ENCODE measurements around the gene USP17L10. TPM values are rescaled to one million over a fixed set of nuclear protein-coding genes. Genes with fewer than 3 reads are reported as not detected.
"Not testable (repeated sequence)": the region's sequence is repeated elsewhere in the genome, so short reads cannot be mapped to it uniquely, and the experiment has no call there.

The USP17L10 gene
- not detected for total RNA-seq

- H3K36me3 ChIP-seq; intact Hi-C loops (cut with DNase I); H3K4me3 ChIP-seq; H3K27ac ChIP-seq; H3K9me3 ChIP-seq; H3K27me3 ChIP-seq; H3K4me1 ChIP-seq; DNase-seq: not testable (repeated sequence)
- no CpG with 5 or more reads among the region's 13 CpGs for WGBS, 2 donors
Measured at GRCh38 chr4:9210357-9210756, at the start of gene USP17L10. Gene USP17L10 (plus strand): TSS chr4:9210657. CDS start chr4:9210657, 0 bp downstream.

GRCh38 chr4:9165990-9166389, 44.5 kb upstream of the USP17L10 start:
- H3K36me3 ChIP-seq; H3K9me3 ChIP-seq; intact Hi-C loops (cut with DNase I); DNase-seq; H3K4me3 ChIP-seq; H3K27ac ChIP-seq; H3K27me3 ChIP-seq; H3K4me1 ChIP-seq: not testable (repeated sequence)
- WGBS, 2 donors: no CpG with 5 or more reads among the region's 8 CpGs

GRCh38 chr4:9169791-9170459, 40.5 kb upstream of the USP17L10 start, which contains the start of gene FAM90A26:
Gene FAM90A26 (plus strand): TSS chr4:9170409. CDS start chr4:9173173, 2,764 bp downstream.
- intact Hi-C loops (cut with DNase I); H3K36me3 ChIP-seq; H3K27me3 ChIP-seq; H3K4me3 ChIP-seq; DNase-seq; H3K9me3 ChIP-seq; H3K27ac ChIP-seq; H3K4me1 ChIP-seq: not testable (repeated sequence)
- WGBS, 2 donors: no CpG with 5 or more reads among the region's 11 CpGs

GRCh38 chr4:9214701-9215100, 4.2 kb downstream of the USP17L10 start:
- H3K4me1 ChIP-seq; DNase-seq; intact Hi-C loops (cut with DNase I); H3K27me3 ChIP-seq; H3K9me3 ChIP-seq; H3K27ac ChIP-seq; H3K36me3 ChIP-seq; H3K4me3 ChIP-seq: not testable (repeated sequence)
- 76 to 92% methylated on average over 7 to 10 of the region's 14 CpGs for WGBS, 2 donors

GRCh38 chr4:9215105-9215504, 4.6 kb downstream of the USP17L10 start, which contains the start of gene USP17L11:
Gene USP17L11 (plus strand): TSS chr4:9215405. CDS start chr4:9215405, 0 bp downstream.
- H3K4me1 ChIP-seq; H3K27me3 ChIP-seq; H3K27ac ChIP-seq; H3K9me3 ChIP-seq; intact Hi-C loops (cut with DNase I); DNase-seq; H3K36me3 ChIP-seq; H3K4me3 ChIP-seq: not testable (repeated sequence)
- WGBS, 2 donors: no CpG with 5 or more reads among the region's 14 CpGs

GRCh38 chr4:9219852-9220251, 9.4 kb downstream of the USP17L10 start, which contains the start of gene USP17L12:
Gene USP17L12 (plus strand): TSS chr4:9220152. CDS start chr4:9220152, 0 bp downstream.
- H3K27me3 ChIP-seq; H3K9me3 ChIP-seq; H3K4me3 ChIP-seq; H3K4me1 ChIP-seq; H3K36me3 ChIP-seq; intact Hi-C loops (cut with DNase I); H3K27ac ChIP-seq; DNase-seq: not testable (repeated sequence)
- WGBS, 2 donors: no CpG with 5 or more reads among the region's 13 CpGs

GRCh38 chr4:9224596-9224995, 14.1 kb downstream of the USP17L10 start, which contains the start of gene USP17L13:
Gene USP17L13 (plus strand): TSS chr4:9224896. CDS start chr4:9224896, 0 bp downstream.
- H3K9me3 ChIP-seq; H3K27me3 ChIP-seq; H3K27ac ChIP-seq; H3K4me3 ChIP-seq; H3K4me1 ChIP-seq; intact Hi-C loops (cut with DNase I); DNase-seq; H3K36me3 ChIP-seq: not testable (repeated sequence)
- no CpG with 5 or more reads among the region's 14 CpGs for WGBS, 2 donors

GRCh38 chr4:9230249-9230648, 19.8 kb downstream of the USP17L10 start:
- intact Hi-C loops (cut with DNase I); H3K27me3 ChIP-seq; H3K9me3 ChIP-seq; H3K4me3 ChIP-seq; H3K36me3 ChIP-seq; DNase-seq; H3K4me1 ChIP-seq; H3K27ac ChIP-seq: not testable (repeated sequence)
- WGBS, 2 donors: 87% methylated on average over 4 of the region's 8 CpGs; no CpG with 5 or more reads in 1 of the 2 donors

- WGBS, 2 donors: no CpG with 5 or more reads among the region's 15 CpGs
- H3K27ac ChIP-seq; intact Hi-C loops (cut with DNase I); H3K4me3 ChIP-seq; H3K9me3 ChIP-seq; H3K36me3 ChIP-seq; DNase-seq; H3K27me3 ChIP-seq; H3K4me1 ChIP-seq: not testable (repeated sequence)
Measured at GRCh38 chr4:9234085-9234484, 23.6 kb downstream of the USP17L10 start, which contains the start of gene USP17L15. Gene USP17L15 (plus strand): TSS chr4:9234385. CDS start chr4:9234385, 0 bp downstream.

GRCh38 chr4:9238461-9238860, 28.0 kb downstream of the USP17L10 start:
- intact Hi-C loops (cut with DNase I); H3K27me3 ChIP-seq; H3K36me3 ChIP-seq; DNase-seq; H3K9me3 ChIP-seq; H3K4me1 ChIP-seq; H3K4me3 ChIP-seq; H3K27ac ChIP-seq: not testable (repeated sequence)
- no CpG with 5 or more reads among the region's 12 CpGs for WGBS, 2 donors

- H3K4me3 ChIP-seq; H3K9me3 ChIP-seq; H3K36me3 ChIP-seq; DNase-seq; H3K27me3 ChIP-seq; intact Hi-C loops (cut with DNase I); H3K27ac ChIP-seq; H3K4me1 ChIP-seq: not testable (repeated sequence)
- 98% methylated on average over 7 of the region's 14 CpGs; no CpG with 5 or more reads in 1 of the 2 donors for WGBS, 2 donors
Measured at GRCh38 chr4:9243579-9243978, 33.1 kb downstream of the USP17L10 start, which contains the start of gene USP17L17. Gene USP17L17 (plus strand): TSS chr4:9243879. CDS start chr4:9243879, 0 bp downstream.

- H3K36me3 ChIP-seq; intact Hi-C loops (cut with DNase I); H3K27ac ChIP-seq; H3K4me3 ChIP-seq; DNase-seq; H3K27me3 ChIP-seq; H3K9me3 ChIP-seq; H3K4me1 ChIP-seq: not testable (repeated sequence)
- WGBS, 2 donors: 84% methylated on average over 11 to 12 of the region's 26 CpGs
Measured at GRCh38 chr4:9247953-9248680, 37.7 kb downstream of the USP17L10 start, which contains the start of gene USP17L18. Gene USP17L18 (plus strand): TSS chr4:9248630. CDS start chr4:9248630, 0 bp downstream.

- H3K27ac ChIP-seq; H3K36me3 ChIP-seq; DNase-seq; H3K4me1 ChIP-seq; H3K9me3 ChIP-seq; H3K27me3 ChIP-seq; intact Hi-C loops (cut with DNase I); H3K4me3 ChIP-seq: not testable (repeated sequence)
- no CpG with 5 or more reads among the region's 13 CpGs for WGBS, 2 donors
Measured at GRCh38 chr4:9253078-9253477, 42.6 kb downstream of the USP17L10 start, which contains the start of gene USP17L19. Gene USP17L19 (plus strand): TSS chr4:9253378. CDS start chr4:9253378, 0 bp downstream.

Data from esophagus squamous epithelium (tissue), 5 donors.